PC-3 (cell line): ENCODE results near the gene LINGO3.

Source experiments
- EZH2 ChIP-seq: fragments of 300-600 bp; sonication (generic); IDR thresholded peaks from one replicate; pipeline ENCODE4 v1.6.1; 2017; ENCODE audit warnings: antibody characterized with exemption, mild to moderate bottlenecking, low read length; ENCODE audit not compliant: unreplicated experiment
- TF ChIP-seq, protein P1 (sequence below): fragments of 300-600 bp; sonication (generic); conservative IDR thresholded peaks from 2 replicates; pipeline ENCODE4 v1.5.1; 2017; ENCODE audit warnings: antibody characterized with exemption, low read depth, mild to moderate bottlenecking, low read length

- TF ChIP-seq EZH2: no peak
- TF ChIP-seq, protein P1, sequence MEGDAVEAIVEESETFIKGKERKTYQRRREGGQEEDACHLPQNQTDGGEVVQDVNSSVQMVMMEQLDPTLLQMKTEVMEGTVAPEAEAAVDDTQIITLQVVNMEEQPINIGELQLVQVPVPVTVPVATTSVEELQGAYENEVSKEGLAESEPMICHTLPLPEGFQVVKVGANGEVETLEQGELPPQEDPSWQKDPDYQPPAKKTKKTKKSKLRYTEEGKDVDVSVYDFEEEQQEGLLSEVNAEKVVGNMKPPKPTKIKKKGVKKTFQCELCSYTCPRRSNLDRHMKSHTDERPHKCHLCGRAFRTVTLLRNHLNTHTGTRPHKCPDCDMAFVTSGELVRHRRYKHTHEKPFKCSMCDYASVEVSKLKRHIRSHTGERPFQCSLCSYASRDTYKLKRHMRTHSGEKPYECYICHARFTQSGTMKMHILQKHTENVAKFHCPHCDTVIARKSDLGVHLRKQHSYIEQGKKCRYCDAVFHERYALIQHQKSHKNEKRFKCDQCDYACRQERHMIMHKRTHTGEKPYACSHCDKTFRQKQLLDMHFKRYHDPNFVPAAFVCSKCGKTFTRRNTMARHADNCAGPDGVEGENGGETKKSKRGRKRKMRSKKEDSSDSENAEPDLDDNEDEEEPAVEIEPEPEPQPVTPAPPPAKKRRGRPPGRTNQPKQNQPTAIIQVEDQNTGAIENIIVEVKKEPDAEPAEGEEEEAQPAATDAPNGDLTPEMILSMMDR: no peak
These were observed 22.3 kb upstream of the LINGO3 start for GRCh38 chr19:2330255-2330631.
